ENCODE data around the gene IGFBP2.

IGFBP2 gene

GRCh38 chr2:216693414-216694080 is 60.3 kb downstream of the IGFBP2 start:
- H3K4me1 ChIP-seq (ENCODE audit: insufficient read depth, insufficient read length): peaks cover 18% of the 10 kb centered on the region
- H3K36me3 ChIP-seq (ENCODE audit: insufficient read depth, insufficient read length, low read length): no peaks in the 10 kb centered on the region
- TF ChIP-seq YY1 (IDR thresholded peaks at IDR 0.05; ENCODE audit: insufficient read depth, insufficient read length) (no peak), SUZ12 (IDR thresholded peaks at IDR 0.05; ENCODE audit: extremely low read depth, insufficient read depth, insufficient read length) (no peak), ZNF274 (IDR thresholded peaks at IDR 0.05; ENCODE audit: low read depth, low read length) (no peak)
- H3K27me3 ChIP-seq (ENCODE audit: insufficient read depth, insufficient read length): peaks cover 22% of the 10 kb centered on the region
- peak overlapping the region; percentile 68 for H3K4me3 ChIP-seq (ENCODE audit: insufficient read length, low read depth)
- peak overlapping the region; percentile 87 for H3K9ac ChIP-seq (ENCODE audit: insufficient read length, low read depth)
- no peak for DNase-seq (ENCODE audit: low read depth, low spot score)
- no peaks in the 10 kb centered on the region for H3K9me3 ChIP-seq (ENCODE audit: insufficient read depth, low read length)

GRCh38 chr2:216694082-216694825 is 61.0 kb downstream of the IGFBP2 start:
- Histone ChIP-seq H3K4me3 (ENCODE audit: insufficient read length, low read depth) (peak overlapping the region; percentile 68), H3K27me3 (ENCODE audit: insufficient read depth, insufficient read length) (peaks cover 22% of the 10 kb centered on the region), H3K4me1 (ENCODE audit: insufficient read depth, insufficient read length) (peaks cover 16% of the 10 kb centered on the region), H3K9me3 (ENCODE audit: insufficient read depth, low read length) (no peaks in the 10 kb centered on the region), H3K36me3 (ENCODE audit: insufficient read depth, insufficient read length, low read length) (no peaks in the 10 kb centered on the region), H3K9ac (ENCODE audit: insufficient read length, low read depth) (peak overlapping the region; percentile 87)
- DNase-seq (ENCODE audit: low read depth, low spot score): no peak
- TF ChIP-seq YY1 (IDR thresholded peaks at IDR 0.05; ENCODE audit: insufficient read depth, insufficient read length) (no peak), SUZ12 (IDR thresholded peaks at IDR 0.05; ENCODE audit: extremely low read depth, insufficient read depth, insufficient read length) (no peak), ZNF274 (IDR thresholded peaks at IDR 0.05; ENCODE audit: low read depth, low read length) (no peak)

- H3K27me3 ChIP-seq (ENCODE audit: insufficient read depth, insufficient read length): peaks cover 18% of the 10 kb centered on the region
- no peaks in the 10 kb centered on the region for H3K9me3 ChIP-seq (ENCODE audit: insufficient read depth, low read length)
- H3K4me1 ChIP-seq (ENCODE audit: insufficient read depth, insufficient read length): peaks cover 12% of the 10 kb centered on the region
- peak overlapping the region; percentile 87 for H3K9ac ChIP-seq (ENCODE audit: insufficient read length, low read depth)
- H3K36me3 ChIP-seq (ENCODE audit: insufficient read depth, insufficient read length, low read length): no peaks in the 10 kb centered on the region
- TF ChIP-seq YY1 (IDR thresholded peaks at IDR 0.05; ENCODE audit: insufficient read depth, insufficient read length) (no peak), ZNF274 (IDR thresholded peaks at IDR 0.05; ENCODE audit: low read depth, low read length) (no peak), SUZ12 (IDR thresholded peaks at IDR 0.05; ENCODE audit: extremely low read depth, insufficient read depth, insufficient read length) (no peak)
- H3K4me3 ChIP-seq (ENCODE audit: insufficient read length, low read depth): peak overlapping the region; percentile 68
- DNase-seq (ENCODE audit: low read depth, low spot score): no peak
These were observed 61.6 kb downstream of the IGFBP2 start for GRCh38 chr2:216694826-216695217.

- no peaks in the 10 kb centered on the region for H3K36me3 ChIP-seq (ENCODE audit: insufficient read depth, insufficient read length, low read length)
- H3K27me3 ChIP-seq (ENCODE audit: insufficient read depth, insufficient read length): peaks cover 18% of the 10 kb centered on the region
- H3K9ac ChIP-seq (ENCODE audit: insufficient read length, low read depth): peak within 1 kb of the TSS; percentile 87
- H3K4me1 ChIP-seq (ENCODE audit: insufficient read depth, insufficient read length): peaks cover 7% of the 10 kb centered on the region
- TF ChIP-seq YY1 (IDR thresholded peaks at IDR 0.05; ENCODE audit: insufficient read depth, insufficient read length) (no peak), SUZ12 (IDR thresholded peaks at IDR 0.05; ENCODE audit: extremely low read depth, insufficient read depth, insufficient read length) (no peak), ZNF274 (IDR thresholded peaks at IDR 0.05; ENCODE audit: low read depth, low read length) (no peak)
- peak within 1 kb of the TSS; percentile 68 for H3K4me3 ChIP-seq (ENCODE audit: insufficient read length, low read depth)
- no peaks in the 10 kb centered on the region for H3K9me3 ChIP-seq (ENCODE audit: insufficient read depth, low read length)
- DNase-seq (ENCODE audit: low read depth, low spot score): peak; percentile 76
These were observed 62.2 kb downstream of the IGFBP2 start, which contains the start of gene IGFBP5 for GRCh38 chr2:216695401-216695821. TSS of gene IGFBP5 (minus strand) at chr2:216695549. CDS start at chr2:216694775, 774 bp downstream.

- H3K27me3 ChIP-seq (ENCODE audit: insufficient read depth, insufficient read length): peaks cover 23% of the 10 kb centered on the region
- no peaks in the 10 kb centered on the region for H3K9me3 ChIP-seq (ENCODE audit: insufficient read depth, low read length)
- peaks cover 7% of the 10 kb centered on the region for H3K4me1 ChIP-seq (ENCODE audit: insufficient read depth, insufficient read length)
- no peak for DNase-seq (ENCODE audit: low read depth, low spot score)
- no peak overlapping the region for H3K9ac ChIP-seq (ENCODE audit: insufficient read length, low read depth)
- H3K36me3 ChIP-seq (ENCODE audit: insufficient read depth, insufficient read length, low read length): no peaks in the 10 kb centered on the region
- no peak overlapping the region for H3K4me3 ChIP-seq (ENCODE audit: insufficient read length, low read depth)
- TF ChIP-seq SUZ12 (IDR thresholded peaks at IDR 0.05; ENCODE audit: extremely low read depth, insufficient read depth, insufficient read length) (no peak), ZNF274 (IDR thresholded peaks at IDR 0.05; ENCODE audit: low read depth, low read length) (no peak)
These were observed 63.1 kb downstream of the IGFBP2 start for GRCh38 chr2:216696321-216696720.

- Histone ChIP-seq H3K9ac (ENCODE audit: insufficient read length, low read depth) (no peak overlapping the region), H3K4me1 (ENCODE audit: insufficient read depth, insufficient read length) (peaks cover 7% of the 10 kb centered on the region), H3K36me3 (ENCODE audit: insufficient read depth, insufficient read length, low read length) (no peaks in the 10 kb centered on the region), H3K4me3 (ENCODE audit: insufficient read length, low read depth) (no peak overlapping the region), H3K9me3 (ENCODE audit: insufficient read depth, low read length) (no peaks in the 10 kb centered on the region), H3K27me3 (ENCODE audit: insufficient read depth, insufficient read length) (peaks cover 23% of the 10 kb centered on the region)
- no peak for TF ChIP-seq YY1 (IDR thresholded peaks at IDR 0.05; ENCODE audit: insufficient read depth, insufficient read length)
- no peak for TF ChIP-seq ZNF274 (IDR thresholded peaks at IDR 0.05; ENCODE audit: low read depth, low read length)
- TF ChIP-seq SUZ12 (IDR thresholded peaks at IDR 0.05; ENCODE audit: extremely low read depth, insufficient read depth, insufficient read length): no peak
- DNase-seq (ENCODE audit: low read depth, low spot score): no peak
These were observed 63.7 kb downstream of the IGFBP2 start for GRCh38 chr2:216696751-216697560.
